IPS-18c (cell line): ENCODE measurements around the gene RASA3.

Experiments used
- H3K4me3 ChIP-seq: 2 replicates; pipeline ENCODE4 v1.7.0; 2013; ENCODE audit warnings: low read depth, mild to moderate bottlenecking, low read length, moderate library complexity; ENCODE audit not compliant: insufficient read depth
- H3K9me3 ChIP-seq: one replicate; pipeline ENCODE4 v1.6.1; 2013; ENCODE audit warnings: mild to moderate bottlenecking, low read length, moderate library complexity; ENCODE audit not compliant: control insufficient read depth, insufficient read depth

RASA3 gene

DNA sequence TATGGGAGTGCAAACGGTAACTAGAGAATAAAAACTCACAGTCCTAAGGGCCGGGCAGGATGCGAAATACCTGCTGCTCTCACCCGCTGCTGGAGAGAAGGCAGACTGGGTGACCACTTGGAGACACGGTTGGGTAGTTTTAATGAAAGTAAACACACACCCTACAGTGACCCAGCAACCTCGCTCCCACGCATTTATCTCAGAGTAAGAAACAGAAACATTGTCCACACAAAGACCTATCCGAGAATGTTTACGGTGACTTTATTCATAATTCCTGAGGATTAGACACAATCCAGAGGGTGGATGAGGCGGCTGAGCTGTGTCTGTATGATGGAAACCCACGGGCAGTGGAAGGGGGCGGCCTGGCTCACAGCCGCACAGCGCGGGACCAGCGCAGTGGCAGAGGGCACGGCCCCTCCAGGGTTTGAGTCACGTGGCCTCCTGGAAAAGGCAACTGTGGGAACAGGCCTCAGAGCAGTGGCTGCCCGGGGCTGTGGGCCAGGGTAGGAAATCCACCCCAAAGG is 85.0 kb downstream of the RASA3 start:
- Histone ChIP-seq H3K4me3 (no peak overlapping the region), H3K9me3 (no peaks in the 10 kb centered on the region)

DNA sequence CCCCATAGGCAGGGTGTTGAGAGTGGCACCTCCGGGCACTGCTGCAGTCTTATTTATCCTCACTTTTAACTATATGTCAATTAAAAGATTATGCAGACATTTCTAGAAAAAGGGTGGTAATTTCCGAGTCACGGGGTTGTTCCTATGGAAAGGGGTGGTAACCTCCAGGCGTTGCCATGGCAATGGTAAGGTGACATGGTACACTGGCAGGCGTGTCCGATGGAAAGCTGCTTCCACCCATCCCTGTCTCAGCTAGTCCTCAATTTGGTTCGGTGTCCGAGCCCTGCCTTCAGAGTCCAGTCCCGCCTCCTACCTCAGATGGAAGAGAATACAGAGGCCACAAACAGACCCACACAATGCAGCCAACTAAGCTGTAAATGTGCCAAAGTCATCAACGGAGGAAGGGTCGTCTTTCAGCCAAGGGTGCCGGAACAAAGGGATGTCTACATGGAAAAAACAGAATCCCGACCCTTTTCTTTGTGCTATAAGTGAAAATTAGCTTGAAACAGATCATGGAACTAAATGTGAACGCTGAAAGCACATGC is 85.9 kb downstream of the RASA3 start:
- no peak overlapping the region for H3K4me3 ChIP-seq
- H3K9me3 ChIP-seq = no peaks in the 10 kb centered on the region

DNA sequence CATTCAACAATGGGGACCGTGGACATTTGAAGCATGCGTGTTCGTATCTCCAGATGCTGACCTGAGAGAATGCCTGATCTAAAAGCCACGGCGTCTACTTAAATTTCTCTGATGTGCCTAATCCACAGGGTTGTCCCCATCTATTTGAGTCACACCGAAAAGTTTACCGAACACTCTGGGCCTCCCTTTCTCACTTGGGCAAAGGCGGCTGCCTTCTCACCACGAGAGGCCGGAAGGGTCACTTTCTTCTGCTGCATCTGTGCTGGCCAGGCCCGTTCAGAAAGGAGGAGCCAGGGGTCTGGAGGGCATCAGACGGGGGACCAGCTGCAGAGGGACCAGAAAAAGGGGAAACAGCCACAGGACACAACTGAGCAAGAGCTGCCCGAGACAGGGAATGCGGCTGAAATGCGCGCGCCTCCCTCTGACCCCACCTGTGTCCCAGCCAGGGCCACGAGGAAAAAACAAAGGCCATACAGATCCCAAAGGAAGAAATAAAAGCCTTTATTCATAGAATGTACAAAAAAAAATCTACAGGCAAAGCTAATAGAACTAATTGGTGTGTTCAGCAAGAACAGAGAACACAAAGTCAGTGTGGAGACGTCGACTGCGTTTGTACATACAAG is 87.2 kb downstream of the RASA3 start:
- Histone ChIP-seq H3K9me3 (no peaks in the 10 kb centered on the region), H3K4me3 (no peak overlapping the region)

DNA sequence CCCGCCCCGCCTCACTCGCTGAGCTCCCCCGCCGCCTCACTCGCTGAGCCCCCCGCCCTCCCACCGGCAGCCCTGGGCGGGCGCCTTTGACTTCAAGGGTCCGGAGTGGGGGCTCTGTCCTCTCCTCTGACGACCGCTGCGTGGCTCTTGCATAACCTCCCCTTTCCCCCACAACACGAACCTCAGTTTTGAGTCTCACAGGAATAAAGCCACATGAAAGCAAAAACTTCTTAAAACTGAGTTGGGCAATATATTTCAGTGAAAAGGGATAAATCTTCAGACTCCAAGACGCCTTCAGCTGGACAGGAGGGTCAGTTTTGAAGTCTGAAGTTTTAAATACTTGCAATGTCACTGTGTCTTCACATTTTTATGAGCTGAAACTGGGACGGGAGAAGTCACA is 87.9 kb downstream of the RASA3 start:
- H3K4me3 ChIP-seq = no peak overlapping the region
- no peaks in the 10 kb centered on the region for H3K9me3 ChIP-seq

DNA sequence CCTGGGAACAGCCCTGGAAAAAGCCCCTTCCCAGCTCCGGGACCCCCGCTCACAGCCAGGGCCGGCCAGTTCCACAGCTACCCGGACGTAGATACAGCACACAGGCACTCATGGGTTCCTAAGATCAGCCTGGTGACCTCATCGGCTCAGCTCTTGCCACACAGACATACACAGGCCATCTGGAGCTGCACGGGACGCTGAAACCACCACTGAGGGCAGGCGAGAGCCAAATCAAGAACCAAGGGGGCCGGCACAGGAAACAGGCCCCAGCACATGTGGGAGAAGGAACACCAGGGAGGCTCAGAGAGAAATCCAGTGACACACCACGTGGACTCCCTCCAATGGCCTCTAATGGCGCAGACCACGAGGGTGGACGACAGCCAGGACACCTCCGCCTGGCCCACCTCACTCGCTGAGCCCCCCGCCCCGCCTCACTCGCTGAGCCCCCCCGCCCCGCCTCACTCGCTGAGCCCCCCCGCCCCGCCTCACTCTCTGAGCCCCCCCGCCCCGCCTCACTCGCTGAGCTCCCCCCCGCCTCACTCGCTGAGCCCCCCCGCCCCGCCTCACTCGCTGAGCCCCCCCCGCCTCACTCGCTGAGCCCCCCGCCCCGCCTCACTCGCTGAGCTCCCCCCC is 88.9 kb downstream of the RASA3 start:
- H3K4me3 ChIP-seq = no peak overlapping the region
- H3K9me3 ChIP-seq = no peaks in the 10 kb centered on the region

DNA sequence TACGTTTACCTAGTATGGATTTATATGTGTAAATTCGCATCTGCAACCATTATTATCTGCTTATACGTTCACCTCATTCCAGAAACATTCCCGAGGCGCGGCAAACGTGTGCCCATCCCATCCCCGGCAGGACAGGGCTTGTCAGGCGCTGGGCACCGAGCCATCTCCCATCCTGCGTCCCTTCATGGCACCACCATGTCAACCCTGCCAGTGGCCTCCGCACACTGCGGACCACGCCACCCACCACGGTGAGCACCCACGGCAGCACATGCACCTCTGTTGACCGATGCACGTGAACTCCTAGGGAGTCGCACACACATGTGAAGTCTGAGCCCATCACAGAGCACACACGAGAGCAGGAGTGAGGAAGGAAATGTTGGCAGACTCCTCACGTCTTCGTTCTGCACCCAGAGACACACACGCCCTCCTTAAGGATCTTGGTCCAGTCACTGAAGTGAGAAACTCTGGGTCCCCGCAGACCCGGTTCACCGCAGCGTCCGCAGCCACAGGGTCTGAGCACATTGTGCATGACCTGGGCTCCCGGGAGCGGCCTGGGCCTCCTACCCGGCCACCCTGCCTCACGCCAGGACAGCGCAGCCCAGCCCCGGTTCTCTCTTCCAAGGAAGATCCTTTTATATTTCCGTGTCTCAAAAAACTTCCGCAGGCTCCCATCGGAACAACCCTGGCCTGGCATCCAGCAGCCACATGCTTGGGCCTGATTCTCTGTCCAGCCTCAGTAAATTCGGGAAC is 90.2 kb downstream of the RASA3 start:
- no peaks in the 10 kb centered on the region for H3K9me3 ChIP-seq

DNA sequence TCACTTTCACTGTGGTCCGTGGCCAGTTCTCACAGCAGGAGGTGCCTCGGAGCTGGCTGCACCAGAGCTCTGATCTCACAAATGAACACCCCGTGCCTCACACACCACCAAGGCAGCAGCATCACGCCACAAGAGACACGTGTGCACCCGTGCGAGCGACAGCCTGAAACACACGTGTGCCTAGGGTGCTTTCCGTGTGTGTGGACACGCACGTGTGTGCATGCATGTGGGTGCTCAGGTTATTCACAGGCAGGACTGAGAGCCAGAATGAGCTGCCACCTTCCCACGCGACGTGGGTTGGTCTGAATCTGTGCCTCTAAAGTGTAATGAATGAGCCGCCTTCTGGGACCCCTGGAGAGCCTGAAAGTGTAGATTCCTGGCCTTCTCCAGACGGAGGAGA is 90.9 kb downstream of the RASA3 start:
- no peak overlapping the region for H3K4me3 ChIP-seq

More for the DNA sequence above, 90.2 kb downstream of the RASA3 start:
- no peak overlapping the region for H3K4me3 ChIP-seq

DNA sequence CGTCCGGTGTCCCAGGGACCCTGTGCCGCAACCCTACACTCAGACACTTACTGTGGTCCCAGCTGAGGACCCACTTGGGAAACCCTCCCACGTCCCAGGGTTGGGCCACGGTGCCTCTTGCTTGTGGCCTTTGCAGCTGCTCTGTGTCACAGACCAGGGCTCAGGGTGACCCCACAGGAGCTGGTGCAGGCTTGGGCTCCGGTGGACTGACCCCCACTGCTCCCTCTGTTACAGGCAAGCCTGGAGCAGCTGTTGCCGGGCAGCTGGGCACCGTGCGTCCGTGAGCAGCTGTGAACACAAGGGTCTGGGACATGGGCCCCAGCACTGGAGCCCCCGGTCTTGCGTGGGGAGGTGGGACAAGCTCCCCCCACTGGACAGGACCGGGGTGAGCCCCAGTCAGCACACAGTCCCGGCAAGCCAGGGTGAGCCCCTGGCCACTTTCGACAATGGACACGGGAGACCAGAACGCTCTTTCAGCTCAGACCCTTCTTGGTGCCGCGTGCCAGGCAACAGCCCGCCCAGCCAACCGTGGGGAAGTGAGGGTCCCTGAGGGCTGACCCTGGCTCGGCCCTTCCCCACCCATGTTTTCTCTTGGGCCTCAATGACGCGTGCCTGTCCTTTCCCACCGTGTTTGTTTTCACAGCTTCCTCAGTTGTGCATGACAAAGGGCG is 92.8 kb downstream of the RASA3 start:
- Histone ChIP-seq H3K9me3 (no peaks in the 10 kb centered on the region), H3K4me3 (no peak overlapping the region)

More for the DNA sequence above, 90.9 kb downstream of the RASA3 start:
- no peaks in the 10 kb centered on the region for H3K9me3 ChIP-seq

DNA sequence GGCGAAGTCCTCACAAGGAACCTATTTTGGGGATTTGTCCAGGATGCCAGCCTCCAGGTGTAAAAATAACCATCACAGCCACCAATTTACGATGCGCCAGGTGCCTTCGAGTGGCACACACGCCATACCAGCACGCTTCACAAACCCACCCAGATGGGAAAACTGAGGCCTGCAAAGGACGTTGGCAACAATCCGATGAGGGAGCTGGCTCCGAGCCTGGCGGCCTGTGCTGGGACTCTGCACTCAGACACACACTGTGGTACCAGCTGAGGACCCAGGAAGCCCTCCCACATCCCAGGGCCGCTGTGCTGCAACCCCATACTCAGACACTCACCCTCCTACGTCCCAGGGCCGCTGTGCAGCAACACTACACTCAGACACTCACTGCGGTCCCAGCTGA is 93.5 kb downstream of the RASA3 start:
- Histone ChIP-seq H3K9me3 (no peaks in the 10 kb centered on the region), H3K4me3 (no peak overlapping the region)

DNA sequence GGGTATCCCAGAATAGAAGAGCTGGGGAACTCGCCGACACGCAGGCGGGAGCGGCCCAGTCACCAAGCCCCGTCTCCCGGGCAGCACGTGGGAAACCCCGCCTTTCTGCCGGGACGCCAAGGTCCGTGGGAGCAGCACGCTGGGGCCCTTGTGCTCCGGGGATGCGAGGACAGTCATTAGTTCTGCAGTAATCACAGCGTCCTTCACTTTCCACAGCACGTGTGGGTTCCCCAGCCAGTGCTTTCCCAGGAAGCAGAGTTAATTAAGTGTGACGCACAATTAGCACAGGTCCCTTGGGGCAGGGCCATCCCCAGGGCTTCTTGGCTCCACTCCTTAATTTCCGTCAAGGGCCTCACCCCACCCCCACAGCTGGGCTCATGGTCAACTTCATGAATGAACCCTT is 94.2 kb downstream of the RASA3 start:
- Histone ChIP-seq H3K4me3 (no peak overlapping the region), H3K9me3 (no peaks in the 10 kb centered on the region)

DNA sequence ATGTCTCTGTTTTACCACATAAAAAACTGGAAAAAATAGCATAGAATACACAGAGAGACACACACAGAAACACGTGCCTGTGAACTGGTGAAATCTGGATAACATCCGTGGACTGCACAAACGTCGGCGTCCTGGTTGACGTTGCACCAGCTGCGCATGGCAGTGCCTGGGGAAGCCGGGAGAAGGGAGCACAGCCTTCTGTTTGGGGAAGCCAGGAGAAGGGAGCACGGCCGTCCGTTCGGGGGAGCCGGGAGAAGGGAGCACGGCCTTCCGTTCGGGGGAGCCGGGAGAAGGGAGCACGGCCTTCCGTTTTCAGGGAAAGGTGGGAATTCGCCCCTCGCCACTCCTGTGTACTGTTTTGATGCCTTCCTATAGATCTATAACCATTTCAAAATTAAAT is 94.7 kb downstream of the RASA3 start:
- Histone ChIP-seq H3K9me3 (no peaks in the 10 kb centered on the region), H3K4me3 (no peak overlapping the region)

DNA sequence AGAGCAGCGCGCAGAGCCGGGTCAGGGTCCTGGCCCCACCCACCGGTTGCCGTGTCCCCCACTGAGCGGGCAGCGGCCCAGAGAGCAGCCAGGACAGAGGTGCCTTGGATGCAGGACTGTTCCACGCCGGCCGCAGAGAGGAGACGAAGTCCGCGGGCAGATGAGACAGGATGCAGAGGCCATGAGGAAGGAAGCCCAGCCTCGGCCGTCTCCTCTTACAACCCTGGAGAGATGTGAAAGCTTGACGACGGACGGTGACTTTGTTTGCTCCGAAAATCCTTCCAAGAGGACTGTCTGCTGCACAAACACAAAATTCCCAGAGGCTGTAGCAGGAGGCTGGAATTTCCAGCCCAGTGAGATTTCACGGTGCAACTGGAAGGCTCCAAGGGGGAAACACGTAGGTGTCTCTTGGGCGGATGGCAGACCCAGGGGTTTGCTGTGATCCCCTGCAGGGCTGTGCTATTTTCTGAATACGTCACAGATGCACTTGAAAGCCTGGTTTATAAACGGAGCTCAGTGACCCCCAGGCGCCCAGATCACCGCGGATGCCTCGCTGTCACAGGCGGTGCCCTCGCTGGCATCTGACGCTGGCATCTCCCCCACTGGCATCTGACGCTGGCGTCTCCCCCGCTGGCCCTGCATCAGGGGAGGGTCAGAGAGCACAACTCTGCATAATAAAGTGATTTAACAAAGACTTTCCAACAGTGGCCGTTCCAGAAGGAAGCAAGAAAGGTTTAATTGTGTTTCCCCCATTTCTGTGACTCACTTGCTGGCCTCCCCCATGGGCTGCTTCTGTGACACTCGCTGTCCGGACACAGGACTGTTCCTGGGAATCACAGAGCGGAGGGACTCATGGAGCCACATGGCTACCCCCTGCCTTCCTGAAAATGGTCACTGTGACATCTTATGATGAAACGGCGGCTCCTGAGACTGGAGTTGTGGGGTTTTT is 96.6 kb downstream of the RASA3 start:
- H3K9me3 ChIP-seq = no peaks in the 10 kb centered on the region
- no peak overlapping the region for H3K4me3 ChIP-seq

DNA sequence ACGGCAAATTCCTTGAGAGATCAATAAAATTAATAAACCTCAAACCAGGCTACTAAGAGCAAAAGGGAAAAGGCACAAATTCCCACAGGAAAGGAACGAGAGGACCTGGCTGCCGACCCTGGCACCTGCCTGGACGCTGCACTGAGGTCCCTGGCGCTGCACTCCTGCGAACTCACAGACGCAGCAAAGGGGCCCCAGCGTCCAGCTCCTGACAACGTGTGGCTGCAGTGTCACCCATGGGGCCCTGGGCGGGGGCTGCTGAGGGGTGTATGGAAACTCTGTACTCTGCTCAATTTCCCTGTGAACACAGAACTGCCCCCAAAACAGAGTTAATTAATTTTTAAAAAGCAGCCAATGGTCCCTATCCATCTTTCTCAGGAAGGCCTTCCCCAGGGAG is 97.2 kb downstream of the RASA3 start:
- H3K9me3 ChIP-seq = no peaks in the 10 kb centered on the region

DNA sequence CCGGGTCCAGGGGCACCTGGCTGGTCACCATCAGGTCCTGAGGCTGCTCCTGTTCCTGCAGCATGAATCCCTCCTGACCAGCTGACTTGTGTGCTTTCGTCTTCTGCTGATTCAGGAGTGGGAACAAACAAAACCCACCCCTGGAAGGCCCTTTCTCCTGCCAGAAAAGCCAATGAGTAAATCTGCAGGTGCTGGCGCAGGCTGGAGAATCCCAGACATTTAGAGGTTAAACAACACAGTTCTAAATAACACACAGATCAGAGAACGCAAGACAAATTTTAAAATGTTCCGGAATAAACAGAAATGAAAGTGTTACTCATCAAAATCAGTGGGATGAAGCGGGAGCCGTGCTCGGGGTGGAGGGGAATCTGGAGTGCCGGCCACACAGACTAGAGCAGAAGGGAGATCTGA is 97.9 kb downstream of the RASA3 start:
- no peaks in the 10 kb centered on the region for H3K9me3 ChIP-seq
- H3K4me3 ChIP-seq = no peak overlapping the region

More for the DNA sequence above, 97.2 kb downstream of the RASA3 start:
- H3K4me3 ChIP-seq = no peak overlapping the region

DNA sequence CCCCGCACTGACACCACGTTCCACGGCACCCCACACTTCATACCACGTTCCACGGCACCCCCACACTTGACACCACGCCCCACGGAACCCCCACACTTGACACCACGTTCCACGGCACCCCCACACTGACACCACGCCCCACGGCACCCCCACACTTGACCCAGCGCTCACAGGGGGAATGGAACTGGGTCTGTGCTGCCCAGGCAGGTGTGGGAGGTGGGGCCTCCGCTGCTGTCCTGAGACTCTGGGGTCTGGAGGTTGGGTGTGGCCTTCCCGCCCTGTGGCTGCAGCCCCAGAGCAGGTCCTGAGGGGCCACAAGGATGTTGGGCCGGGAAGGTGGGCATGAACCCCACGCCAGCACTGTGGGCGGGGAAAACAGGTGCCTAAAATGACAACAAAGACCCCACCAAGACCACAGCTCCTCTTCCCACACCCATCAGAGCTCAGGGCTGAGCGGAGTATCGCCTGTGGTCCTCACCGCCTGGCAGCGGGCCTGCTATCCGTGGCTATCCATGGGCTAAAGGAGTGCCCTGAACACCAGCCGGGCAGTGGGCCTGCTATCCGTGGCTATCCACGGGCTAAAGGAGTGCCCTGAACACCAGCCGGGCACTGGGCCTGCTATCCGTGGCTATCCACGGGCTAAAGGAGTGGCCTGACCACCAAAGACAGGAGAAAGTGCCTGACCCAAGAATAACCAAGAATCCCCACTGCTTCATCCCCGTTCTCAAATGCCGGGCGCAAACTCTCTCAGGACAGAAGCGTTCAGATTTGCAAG is 98.7 kb downstream of the RASA3 start:
- Histone ChIP-seq H3K9me3 (no peaks in the 10 kb centered on the region), H3K4me3 (no peak overlapping the region)
